ENCODE measurements around the gene ABCC6.
"Not testable (repeated sequence)": the region's sequence is repeated elsewhere in the genome, so short reads cannot be mapped to it uniquely, and the experiment has no call there.

- not testable (repeated sequence) for TF ChIP-seq CTCF, EP300, POLR2A (IDR thresholded peaks at IDR 0.05)
These were observed 36.7 kb upstream of the ABCC6 start for GRCh38 chr16:16259971-16260370.

All from ovary (tissue), 3 donors.